Adrenal gland (tissue), 5 donors: ENCODE results near the gene ITPR1.

ENCODE experiments used
- POLR2A ChIP-seq, 2 donors: fragments of 450-650 bp; IDR thresholded peaks; one replicate each; pipeline ENCODE4 v1.6.1; 2017; ENCODE audit warnings: antibody characterized with exemption in 2 of 2, mild to moderate bottlenecking in 2 of 2, moderate library complexity in 1 of 2
- TF ChIP-seq, protein P1 (sequence below), 6 experiments: fragments of 450-650 bp in 4 of 6; fragments of 200-600 bp in 2 of 6; sonication (generic) in 1 of 6; IDR thresholded peaks; 1 replicate in 5 of 6; 2 replicates in 1 of 6; pipeline versions ENCODE4 v1.5.1 to v1.8.0; 2016 to 2021; ENCODE audit warnings: antibody characterized with exemption in 6 of 6, mild to moderate bottlenecking in 2 of 6, moderate library complexity in 1 of 6
- donor health status: DM: no; HTN: no; CAD: no.

DNA sequence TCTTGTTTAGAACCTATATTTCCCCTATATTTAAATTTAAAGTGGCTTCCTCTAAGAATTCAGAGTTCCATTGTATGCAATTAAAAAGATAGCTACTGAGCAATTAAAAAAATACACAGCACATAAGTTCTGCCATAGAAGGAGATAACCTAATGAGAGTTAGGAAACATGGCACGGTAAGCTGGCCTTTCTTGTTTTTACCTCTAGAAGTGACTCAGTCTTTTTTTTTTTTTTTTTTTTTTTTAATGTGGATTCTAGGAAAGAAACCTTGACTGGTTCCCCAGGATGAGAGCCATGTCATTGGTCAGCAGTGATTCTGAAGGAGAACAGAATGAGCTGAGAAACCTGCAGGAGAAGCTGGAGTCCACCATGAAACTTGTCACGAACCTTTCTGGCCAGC, 343.4 kb downstream of the ITPR1 start:
- TF ChIP-seq, protein P1, sequence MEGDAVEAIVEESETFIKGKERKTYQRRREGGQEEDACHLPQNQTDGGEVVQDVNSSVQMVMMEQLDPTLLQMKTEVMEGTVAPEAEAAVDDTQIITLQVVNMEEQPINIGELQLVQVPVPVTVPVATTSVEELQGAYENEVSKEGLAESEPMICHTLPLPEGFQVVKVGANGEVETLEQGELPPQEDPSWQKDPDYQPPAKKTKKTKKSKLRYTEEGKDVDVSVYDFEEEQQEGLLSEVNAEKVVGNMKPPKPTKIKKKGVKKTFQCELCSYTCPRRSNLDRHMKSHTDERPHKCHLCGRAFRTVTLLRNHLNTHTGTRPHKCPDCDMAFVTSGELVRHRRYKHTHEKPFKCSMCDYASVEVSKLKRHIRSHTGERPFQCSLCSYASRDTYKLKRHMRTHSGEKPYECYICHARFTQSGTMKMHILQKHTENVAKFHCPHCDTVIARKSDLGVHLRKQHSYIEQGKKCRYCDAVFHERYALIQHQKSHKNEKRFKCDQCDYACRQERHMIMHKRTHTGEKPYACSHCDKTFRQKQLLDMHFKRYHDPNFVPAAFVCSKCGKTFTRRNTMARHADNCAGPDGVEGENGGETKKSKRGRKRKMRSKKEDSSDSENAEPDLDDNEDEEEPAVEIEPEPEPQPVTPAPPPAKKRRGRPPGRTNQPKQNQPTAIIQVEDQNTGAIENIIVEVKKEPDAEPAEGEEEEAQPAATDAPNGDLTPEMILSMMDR (IDR thresholded peaks at IDR 0.05), result no peak
- TF ChIP-seq POLR2A (IDR thresholded peaks at IDR 0.05), result no peak
